Smooth muscle cell (in vitro differentiated cells): Measurements from ENCODE around the gene GZMA. TPM values are rescaled to one million over a fixed set of nuclear protein-coding genes. Genes with fewer than 3 reads are reported as not detected.

ENCODE experiments used
- DNase-seq: peaks from one replicate; lab custom pipeline; 2025; ENCODE audit not compliant: unreplicated experiment; lab: John Stamatoyannopoulos, UW
- H2AFZ ChIP-seq: fragments of 200-600 bp; sonication (generic); 2 replicates; pipeline ENCODE4 v1.6.0; 2016; ENCODE audit warnings: antibody characterized with exemption, low read depth, mild to moderate bottlenecking
- H3F3A ChIP-seq: fragments of 200-600 bp; sonication (generic); 2 replicates; pipeline ENCODE4 v1.6.0; 2017; ENCODE audit warnings: antibody characterized with exemption, low read depth
- H3K27ac ChIP-seq: fragments of 200-600 bp; sonication (generic); 2 replicates; pipeline ENCODE4 v1.5.1; 2016; ENCODE audit warnings: low read depth, mild to moderate bottlenecking
- H3K27me3 ChIP-seq: fragments of 200-600 bp; sonication (generic); 2 replicates; pipeline ENCODE4 v1.6.1; 2016; ENCODE audit warnings: low read depth, mild to moderate bottlenecking
- H3K36me3 ChIP-seq: fragments of 200-600 bp; sonication (generic); 2 replicates; pipeline ENCODE4 v1.5.1; 2016; ENCODE audit warnings: low read depth
- H3K4me1 ChIP-seq: fragments of 200-600 bp; sonication (generic); 2 replicates; pipeline ENCODE4 v1.5.1; 2016; ENCODE audit warnings: low read depth
- H3K4me2 ChIP-seq: fragments of 200-600 bp; sonication (generic); 2 replicates; pipeline ENCODE4 v1.6.0; 2016; ENCODE audit warnings: mild to moderate bottlenecking
- H3K4me3 ChIP-seq: fragments of 200-600 bp; sonication (generic); 2 replicates; pipeline ENCODE4 v1.5.1; 2016; ENCODE audit warnings: mild to moderate bottlenecking
- H3K79me2 ChIP-seq: fragments of 200-600 bp; sonication (generic); 2 replicates; pipeline ENCODE4 v1.6.0; 2016; ENCODE audit warnings: low read depth, mild to moderate bottlenecking
- H3K9ac ChIP-seq: fragments of 200-600 bp; sonication (generic); 2 replicates; pipeline ENCODE4 v1.6.0; 2016; ENCODE audit warnings: low read depth
- H3K9me3 ChIP-seq: fragments of 200-600 bp; sonication (generic); replicated peaks from 2 replicates; pipeline ENCODE4 v1.5.1; 2016; ENCODE audit warnings: low read depth
- H4K20me1 ChIP-seq: fragments of 200-600 bp; sonication (generic); 2 replicates; pipeline ENCODE4 v1.6.0; 2016; ENCODE audit warnings: low read depth
- CTCF ChIP-seq: fragments of 200-600 bp; sonication (generic); IDR thresholded peaks from 2 replicates; pipeline ENCODE4 v1.5.1; 2017; ENCODE audit warnings: borderline replicate concordance, mild to moderate bottlenecking, antibody characterized with exemption; ENCODE audit not compliant: insufficient read depth, poor library complexity, severe bottlenecking
- WGBS: methylation state at CpG from one replicate; pipeline ENCODE4 v1.1.7; 2016; ENCODE audit warnings: low lambda C conversion rate; 5-methylcytosine and 5-hydroxymethylcytosine counted together
- polyA plus RNA-seq: library from polyadenylated mRNA; unstranded; fragments of >200 nt; fragmentation: Nextera tagmentation; extraction: Ambion mirVana; gene quantifications from 2 replicates; pipeline ENCODE4 v1.2.1, GENCODE V29; 2016
- total RNA-seq: library from RNA; depleted of rRNA; stranded (reverse); fragments of >200 nt; gene quantifications from 2 replicates; pipeline ENCODE4 v1.2.3, GENCODE V29; 2014

GZMA gene
- total and polyA plus RNA-seq, 2 experiments from 2014 or later = 0.42 TPM; not detected in 1

- Histone ChIP-seq H3K36me3 (no peaks in the 10 kb centered on the region), H3F3A (no peaks in the 10 kb centered on the region), H3K27me3 (no peaks in the 10 kb centered on the region), H3K9ac (no peak overlapping the region), H2AFZ (no peak overlapping the region), H3K4me1 (no peaks in the 10 kb centered on the region), H3K79me2 (no peaks in the 10 kb centered on the region), H3K27ac (no peak overlapping the region), H3K4me3 (no peak overlapping the region), H3K4me2 (no peak overlapping the region), H4K20me1 (no peaks in the 10 kb centered on the region), H3K9me3 (no peaks in the 10 kb centered on the region)
- no peak for TF ChIP-seq CTCF
- DNase-seq = no peak
These were observed 10.9 kb downstream of the GZMA start for GRCh38 chr5:55113327-55113726.

GRCh38 chr5:55114061-55114460, 11.6 kb downstream of the GZMA start:
- Histone ChIP-seq H3K79me2 (no peaks in the 10 kb centered on the region), H2AFZ (no peak overlapping the region), H3K4me3 (no peak overlapping the region), H3K4me1 (no peaks in the 10 kb centered on the region), H3K36me3 (no peaks in the 10 kb centered on the region), H3K4me2 (no peak overlapping the region), H3K9me3 (no peaks in the 10 kb centered on the region), H3K27ac (no peak overlapping the region), H4K20me1 (no peaks in the 10 kb centered on the region), H3F3A (no peaks in the 10 kb centered on the region), H3K9ac (no peak overlapping the region), H3K27me3 (no peaks in the 10 kb centered on the region)
- WGBS = 78% methylated on average over 3 of the region's 3 CpGs
- DNase-seq = no peak
- TF ChIP-seq CTCF = no peak

GRCh38 chr5:55123365-55123764, 20.9 kb downstream of the GZMA start:
- Histone ChIP-seq H3K4me3 (no peak overlapping the region), H4K20me1 (no peaks in the 10 kb centered on the region), H3K36me3 (no peaks in the 10 kb centered on the region), H3K9me3 (no peaks in the 10 kb centered on the region), H3K27me3 (no peaks in the 10 kb centered on the region), H3K4me2 (no peak overlapping the region), H3K79me2 (no peaks in the 10 kb centered on the region), H3K9ac (no peak overlapping the region), H3K4me1 (no peaks in the 10 kb centered on the region), H2AFZ (no peak overlapping the region), H3K27ac (no peak overlapping the region), H3F3A (no peaks in the 10 kb centered on the region)
- WGBS = 84% methylated on average over 3 of the region's 3 CpGs
- no peak for DNase-seq
- no peak for TF ChIP-seq CTCF

- Histone ChIP-seq H3K4me2 (no peak overlapping the region), H3K27ac (no peak overlapping the region), H2AFZ (no peak overlapping the region), H3K79me2 (no peaks in the 10 kb centered on the region), H3K4me3 (no peak overlapping the region), H3K9me3 (peaks cover 4% of the 10 kb centered on the region), H3K36me3 (no peaks in the 10 kb centered on the region), H3K4me1 (no peaks in the 10 kb centered on the region), H3F3A (no peaks in the 10 kb centered on the region), H3K27me3 (peaks cover 2% of the 10 kb centered on the region), H4K20me1 (no peaks in the 10 kb centered on the region), H3K9ac (no peak overlapping the region)
- WGBS = 76% methylated on average over 5 of the region's 5 CpGs
- no peak for DNase-seq
- no peak for TF ChIP-seq CTCF
These were observed 31.7 kb downstream of the GZMA start for GRCh38 chr5:55134053-55134722.
